GM12801 (cell line): ENCODE data around the gene XRRA1.

ENCODE experiments used
- CTCF ChIP-seq: IDR thresholded peaks from one replicate; pipeline ENCODE4 v1.5.1; 2011; ENCODE audit warnings: control low read depth; ENCODE audit not compliant: insufficient read length; ENCODE audit errors: extremely low read depth

XRRA1 gene

DNA sequence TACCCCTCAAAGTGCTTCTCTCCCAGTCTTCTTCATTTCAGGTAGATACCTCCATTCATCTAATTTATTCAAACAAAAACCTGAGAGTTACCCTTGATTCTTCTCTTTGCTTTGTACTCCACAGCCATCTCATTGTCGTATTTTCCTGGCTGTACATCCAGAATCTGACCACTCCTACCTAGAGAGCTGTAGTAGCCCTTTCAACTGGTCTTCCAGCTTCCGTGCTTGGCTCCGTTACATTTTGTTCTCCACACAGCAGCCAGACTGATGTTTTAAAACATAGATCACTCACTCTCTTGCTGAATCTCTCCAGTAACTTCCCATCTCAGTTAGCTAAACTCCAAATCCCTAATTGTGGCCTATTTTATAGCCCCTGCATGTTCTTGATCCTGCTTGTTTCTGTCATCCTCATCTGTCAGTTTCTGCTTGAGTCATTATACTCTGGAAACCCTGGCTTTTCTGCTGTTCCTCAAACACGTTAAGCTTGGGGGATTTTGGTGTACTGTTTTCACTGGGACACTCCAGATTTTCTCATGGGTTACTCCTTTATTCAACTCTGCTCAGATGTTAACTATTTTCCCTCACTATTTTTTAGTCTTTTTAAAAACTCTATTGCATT lies 7.6 kb upstream of the XRRA1 start:
- TF ChIP-seq CTCF: no peak

DNA sequence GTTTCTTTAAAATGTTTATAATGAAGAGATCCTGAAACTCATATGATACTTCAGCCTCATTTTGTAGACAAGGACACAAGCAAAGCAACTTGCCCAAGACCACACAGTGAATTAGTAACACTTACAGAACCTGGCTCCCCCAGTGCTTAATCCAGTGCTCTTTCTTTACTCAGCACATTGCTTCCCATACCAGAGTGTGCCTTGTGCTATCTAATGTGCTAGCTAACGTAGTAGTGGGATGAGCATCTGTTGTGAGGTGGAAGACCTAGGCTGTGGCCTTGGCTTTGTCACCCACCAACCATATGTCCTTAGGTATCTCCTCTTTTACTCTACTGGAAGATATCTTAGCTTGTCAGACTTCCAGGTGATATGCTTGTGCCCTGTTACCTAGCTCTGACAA lies 5.3 kb upstream of the XRRA1 start:
- no peak for TF ChIP-seq CTCF

GRCh38 chr11:74953451-74953850 lies 4.6 kb upstream of the XRRA1 start:
- TF ChIP-seq CTCF: no peak

DNA sequence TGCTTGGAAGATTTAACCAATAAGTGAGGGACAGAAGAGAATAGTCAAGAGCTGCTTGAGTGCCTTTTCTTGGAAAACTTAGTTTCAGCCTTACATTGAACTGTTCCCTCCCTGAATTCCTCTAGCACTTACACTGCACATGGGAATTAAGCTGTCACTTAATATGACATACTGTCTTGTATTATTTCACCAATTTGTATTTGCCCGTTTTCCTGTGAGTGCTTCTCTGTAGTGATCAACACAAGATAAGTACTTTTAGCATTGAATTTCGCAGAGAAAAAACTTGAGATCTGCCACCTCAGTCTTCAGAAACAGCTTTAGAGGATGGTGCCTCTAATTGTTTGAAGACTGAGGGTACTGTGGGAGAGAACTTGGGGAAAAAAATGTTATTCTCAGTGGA lies 3.9 kb upstream of the XRRA1 start:
- TF ChIP-seq CTCF: no peak

DNA sequence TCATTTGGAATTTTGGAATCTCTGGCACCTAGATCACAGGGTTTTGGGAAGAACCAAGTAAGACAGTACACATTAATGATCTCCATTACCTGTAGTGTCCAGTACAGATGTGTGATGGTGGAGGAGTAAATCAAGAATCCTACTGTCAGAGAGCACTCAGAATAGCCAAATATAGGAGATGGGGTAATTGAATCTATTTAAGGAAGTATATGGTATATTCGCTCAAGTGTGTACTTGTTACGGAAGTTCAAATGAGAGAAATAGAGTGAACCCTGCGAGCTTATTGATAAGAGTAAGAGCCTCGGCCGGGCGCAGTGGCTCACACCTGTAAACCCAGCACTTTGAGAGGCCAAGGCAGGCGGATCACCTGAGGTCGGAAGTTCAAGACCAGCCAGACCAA lies 2.3 kb upstream of the XRRA1 start:
- no peak for TF ChIP-seq CTCF

- no peak for TF ChIP-seq CTCF
Measured at GRCh38 chr11:74950374-74950969, 1.6 kb upstream of the XRRA1 start.

DNA sequence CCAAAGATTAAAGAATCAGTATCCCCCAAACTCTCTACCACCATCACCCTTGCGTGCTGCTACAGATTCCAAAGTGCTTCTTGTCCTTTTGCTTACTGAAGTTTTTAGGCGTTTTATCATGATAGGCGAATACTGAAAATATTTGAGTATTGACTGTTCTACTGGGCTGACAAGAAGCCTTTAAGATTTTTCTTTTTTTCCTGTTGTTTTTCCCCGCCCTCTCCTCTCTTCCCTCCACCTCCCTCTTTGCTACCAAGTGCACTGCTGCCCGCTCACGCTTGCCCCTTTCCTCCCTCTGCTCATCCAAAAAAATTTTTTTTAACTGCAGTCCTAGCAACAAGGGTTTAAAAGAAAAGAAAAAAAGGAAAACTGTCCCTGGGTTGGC lies 854 bp upstream of the XRRA1 start:
- no peak for TF ChIP-seq CTCF
